Choroid plexus epithelial cell (primary cell): Measurements from ENCODE around the gene MIPEP.

Experiments used
- DNase-seq: peaks from one replicate; pipeline ENCODE4 v3.0.0-alpha.2; 2010; ENCODE audit warnings: low read depth
- H3K4me3 ChIP-seq: 2 replicates; pipeline ENCODE4 v1.5.1; 2011; ENCODE audit warnings: low read depth, mild to moderate bottlenecking, control low read depth, low read length, moderate library complexity
- CTCF ChIP-seq: conservative IDR thresholded peaks from 2 replicates; pipeline ENCODE4 v1.5.1; 2011; ENCODE audit warnings: low read depth, mild to moderate bottlenecking, control low read depth, inconsistent platforms, low read length, moderate library complexity

MIPEP gene

GRCh38 chr13:23796551-23796950 lies 92.6 kb downstream of the MIPEP start:
- H3K4me3 ChIP-seq = no peak overlapping the region
- DNase-seq = peak; percentile 59
- TF ChIP-seq CTCF = no peak

GRCh38 chr13:23794267-23795161 lies 94.7 kb downstream of the MIPEP start:
- peak; percentile 66 for DNase-seq
- H3K4me3 ChIP-seq = no peak overlapping the region

GRCh38 chr13:23793711-23794110 lies 95.5 kb downstream of the MIPEP start:
- H3K4me3 ChIP-seq = no peak overlapping the region
- no peak for TF ChIP-seq CTCF
- no peak for DNase-seq

More at GRCh38 chr13:23794267-23795161, 94.7 kb downstream of the MIPEP start:
- no peak for TF ChIP-seq CTCF

- no peak for TF ChIP-seq CTCF
- no peak for DNase-seq
These were observed 96.5 kb downstream of the MIPEP start for GRCh38 chr13:23792680-23793079.

GRCh38 chr13:23790577-23791170 lies 98.5 kb downstream of the MIPEP start:
- no peak overlapping the region for H3K4me3 ChIP-seq
- TF ChIP-seq CTCF = no peak
- DNase-seq = peak; percentile 95

More at GRCh38 chr13:23792680-23793079, 96.5 kb downstream of the MIPEP start:
- no peak overlapping the region for H3K4me3 ChIP-seq

- no peak for TF ChIP-seq CTCF
- DNase-seq = peak; percentile 42
- H3K4me3 ChIP-seq = no peak overlapping the region
These were observed 99.4 kb downstream of the MIPEP start for GRCh38 chr13:23789576-23790346.
